Measurements from ENCODE around the gene SYT1. TPM values are rescaled to one million over a fixed set of nuclear protein-coding genes. Genes with fewer than 3 reads are reported as not detected.
A peak's percentile ranks its signal among the peaks of the same experiment; 100 is the strongest.

Gene SYT1
- polyA plus RNA-seq, 1 donor, result 1.4 TPM

GRCh38 chr12:79434561-79434960 lies 570.0 kb downstream of the SYT1 start:
- DNase-seq (ENCODE audit: low read depth), result no peak

- DNase-seq (ENCODE audit: low read depth), result no peak
Measured at GRCh38 chr12:79435742-79436141, 571.2 kb downstream of the SYT1 start.

- no peak for DNase-seq (ENCODE audit: low read depth)
Measured at GRCh38 chr12:79438480-79439174, 574.1 kb downstream of the SYT1 start.

- no peak for DNase-seq (ENCODE audit: low read depth)
Measured at GRCh38 chr12:79439175-79439825, 574.7 kb downstream of the SYT1 start.

GRCh38 chr12:79441534-79441933 lies 577.0 kb downstream of the SYT1 start:
- no peak for DNase-seq (ENCODE audit: low read depth)

- DNase-seq (ENCODE audit: low read depth), result no peak
Measured at GRCh38 chr12:79442396-79442795, 577.8 kb downstream of the SYT1 start.

GRCh38 chr12:79444089-79444488 lies 579.5 kb downstream of the SYT1 start:
- no peak for DNase-seq (ENCODE audit: low read depth)

- no peak for DNase-seq (ENCODE audit: low read depth)
Measured at GRCh38 chr12:79448816-79449215, 584.2 kb downstream of the SYT1 start.

- DNase-seq (ENCODE audit: low read depth), result no peak
Measured at GRCh38 chr12:79451365-79451764, 586.8 kb downstream of the SYT1 start.

GRCh38 chr12:79451978-79452377 lies 587.4 kb downstream of the SYT1 start:
- peak; percentile 20 for DNase-seq (ENCODE audit: low read depth)

GRCh38 chr12:79452906-79453305 lies 588.3 kb downstream of the SYT1 start:
- DNase-seq (ENCODE audit: low read depth), result no peak

- DNase-seq (ENCODE audit: low read depth), result no peak
Measured at GRCh38 chr12:79453820-79454219, 589.2 kb downstream of the SYT1 start.

- no peak for DNase-seq (ENCODE audit: low read depth)
Measured at GRCh38 chr12:79454338-79454843, 589.8 kb downstream of the SYT1 start.

- no peak for DNase-seq (ENCODE audit: low read depth)
Measured at GRCh38 chr12:79455286-79455685, 590.7 kb downstream of the SYT1 start.

GRCh38 chr12:79482323-79482722 lies 617.7 kb downstream of the SYT1 start:
- DNase-seq (ENCODE audit: low read depth), result no peak

GRCh38 chr12:79482921-79483320 lies 618.3 kb downstream of the SYT1 start:
- no peak for DNase-seq (ENCODE audit: low read depth)

- no peak for DNase-seq (ENCODE audit: low read depth)
Measured at GRCh38 chr12:79486154-79486553, 621.6 kb downstream of the SYT1 start.

GRCh38 chr12:79487386-79488110 lies 623.0 kb downstream of the SYT1 start:
- DNase-seq (ENCODE audit: low read depth), result no peak

All from forelimb muscle (tissue), 1 donor.